Measurements from ENCODE around the gene ZNF74. TPM values are rescaled to one million over a fixed set of nuclear protein-coding genes. Genes with fewer than 3 reads are reported as not detected.

ZNF74 gene
- polyA plus RNA-seq, 3 donors, result 1.9 to 4.8 (median 1.9) TPM

GRCh38 chr22:20430101-20430719 lies 36.3 kb downstream of the ZNF74 start:
- Mint-ChIP-seq H3K27me3 (ENCODE audit: low read depth in 3 of 3) (peaks cover 72 to 91% (median 86%) of the 10 kb centered on the region in 3 donors), H3K4me1 (peaks cover 27% of the 10 kb centered on the region), H3K4me3 (peak overlapping the region; percentile 81 to 92), H3K27ac (peak overlapping the region in 1 of 7 donors; percentile 73), H3K36me3 (peaks cover 2 to 26% of the 10 kb centered on the region in 2 donors), H3K9me3 (peaks cover 0 to 17% (median 11%) of the 10 kb centered on the region in 7 donors)
- H3K4me1 ChIP-seq (ENCODE audit: control insufficient read depth in 1 of 2, insufficient read depth in 2 of 2, low read length in 2 of 2), result peaks cover 30 to 44% of the 10 kb centered on the region in 2 donors
- H3K27me3 ChIP-seq (ENCODE audit: control insufficient read depth in 2 of 2, insufficient read depth in 2 of 2, low read length in 2 of 2), result peaks cover 31 to 87% of the 10 kb centered on the region in 2 donors
- peak overlapping the region; percentile 89 for H2AFZ ChIP-seq (ENCODE audit: insufficient read depth, low read depth, low read length, poor library complexity, severe bottlenecking)
- H3K9ac ChIP-seq (ENCODE audit: insufficient read depth, low read length, poor library complexity, severe bottlenecking), result no peak overlapping the region
- H4K20me1 ChIP-seq (ENCODE audit: insufficient read depth, low read length), result peaks cover 14% of the 10 kb centered on the region
- DNase-seq, result no peak
- H3K4me2 ChIP-seq (replicated peaks; ENCODE audit: extremely low read depth, low read length, poor library complexity, severe bottlenecking), result peak overlapping the region; percentile 88
- intact Hi-C loops (cut with micrococcal nuclease), result no loop called here
- no peaks in the 10 kb centered on the region for H3K36me3 ChIP-seq (replicated peaks in 1 of 2; ENCODE audit: control insufficient read depth in 1 of 2, insufficient read depth in 2 of 2, low read length in 2 of 2)
- peaks cover 3 to 39% of the 10 kb centered on the region in 2 donors for H3K9me3 ChIP-seq (replicated peaks in 1 of 2; ENCODE audit: control insufficient read depth in 1 of 2, insufficient read depth in 1 of 2, low read length in 2 of 2)
- no peak for TF ChIP-seq CTCF (IDR thresholded peaks at IDR 0.05)
- WGBS (ENCODE audit: insufficient coverage), result 8% methylated on average over 34 of the region's 37 CpGs
- H3K79me2 ChIP-seq (ENCODE audit: insufficient read depth, low read length), result no peaks in the 10 kb centered on the region
- H3K27ac ChIP-seq (ENCODE audit: low read depth in 1 of 2, low read length in 2 of 2), result no peak overlapping the region
- peak overlapping the region in 1 of 3 experiments; percentile 78 for H3K4me3 ChIP-seq (replicated peaks in 1 of 3; ENCODE audit: low read depth in 2 of 3, low read length in 3 of 3)

- H3K4me3 Mint-ChIP-seq, result peak overlapping the region; percentile 81 to 92
- Histone ChIP-seq H3K4me3 (replicated peaks in 1 of 3; ENCODE audit: low read depth in 2 of 3, low read length in 3 of 3) (peak overlapping the region in 1 of 3 experiments; percentile 78), H2AFZ (ENCODE audit: insufficient read depth, low read depth, low read length, poor library complexity, severe bottlenecking) (peak overlapping the region; percentile 89), H3K9me3 (replicated peaks in 1 of 2; ENCODE audit: control insufficient read depth in 1 of 2, insufficient read depth in 1 of 2, low read length in 2 of 2) (peaks cover 3 to 46% of the 10 kb centered on the region in 2 donors), H3K4me1 (ENCODE audit: control insufficient read depth in 1 of 2, insufficient read depth in 2 of 2, low read length in 2 of 2) (peaks cover 30 to 37% of the 10 kb centered on the region in 2 donors), H3K27me3 (ENCODE audit: control insufficient read depth in 2 of 2, insufficient read depth in 2 of 2, low read length in 2 of 2) (peaks cover 38 to 94% of the 10 kb centered on the region in 2 donors), H3K36me3 (replicated peaks in 1 of 2; ENCODE audit: control insufficient read depth in 1 of 2, insufficient read depth in 2 of 2, low read length in 2 of 2) (no peaks in the 10 kb centered on the region), H4K20me1 (ENCODE audit: insufficient read depth, low read length) (peaks cover 14% of the 10 kb centered on the region), H3K27ac (ENCODE audit: low read depth in 1 of 2, low read length in 2 of 2) (no peak overlapping the region), H3K9ac (ENCODE audit: insufficient read depth, low read length, poor library complexity, severe bottlenecking) (peak overlapping the region; percentile 27), H3K79me2 (ENCODE audit: insufficient read depth, low read length) (no peaks in the 10 kb centered on the region), H3K4me2 (replicated peaks; ENCODE audit: extremely low read depth, low read length, poor library complexity, severe bottlenecking) (peak overlapping the region; percentile 88)
- peak; percentile 51 to 60 (median 53) for DNase-seq
- peaks cover 27% of the 10 kb centered on the region for H3K4me1 Mint-ChIP-seq
- peaks cover 78 to 97% (median 92%) of the 10 kb centered on the region in 3 donors for H3K27me3 Mint-ChIP-seq (ENCODE audit: low read depth in 3 of 3)
- no peak overlapping the region for H3K27ac Mint-ChIP-seq
- peaks cover 0 to 17% (median 14%) of the 10 kb centered on the region in 7 donors for H3K9me3 Mint-ChIP-seq
- peak; percentile 18 for TF ChIP-seq CTCF (IDR thresholded peaks at IDR 0.05)
- under 1% methylated on average over 87 of the region's 94 CpGs for WGBS (ENCODE audit: insufficient coverage)
- intact Hi-C loops (cut with micrococcal nuclease), result no loop called here
- peaks cover 2 to 31% of the 10 kb centered on the region in 2 donors for H3K36me3 Mint-ChIP-seq
Observed at GRCh38 chr22:20430720-20431510, 37.0 kb downstream of the ZNF74 start.
